Suppressor macrophage treated with lipopolysaccharide for 4 hours (primary cell): ENCODE measurements around the gene TXK.

Experiments
- DNase-seq: peaks from one replicate; pipeline ENCODE4 v3.0.0-alpha.2; 2020

The TXK gene

GRCh38 chr4:48100256-48100655 is 33.8 kb downstream of the TXK start:
- no peak for DNase-seq

- DNase-seq, result no peak
These were observed 38.6 kb downstream of the TXK start for GRCh38 chr4:48095441-48095840.

DNA sequence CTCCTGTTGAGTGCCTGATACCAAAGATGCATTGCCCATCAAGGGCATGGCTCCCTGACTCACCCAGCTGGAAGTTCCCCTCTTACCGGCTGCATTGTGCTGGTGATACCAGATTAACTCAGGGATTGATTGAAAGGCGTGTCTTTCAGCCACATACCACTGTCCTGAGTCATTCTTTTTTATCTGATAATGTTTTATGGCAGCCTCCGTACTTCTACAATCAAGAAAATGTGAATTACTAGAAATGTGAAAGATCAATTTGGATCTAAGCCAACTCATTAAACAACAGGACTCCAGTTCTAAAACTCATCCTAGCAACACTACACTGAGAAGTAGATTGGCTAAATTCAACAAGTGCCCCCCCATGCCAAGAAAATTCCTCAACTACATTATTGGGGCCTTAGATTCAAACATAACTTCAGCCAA is 40.0 kb downstream of the TXK start:
- DNase-seq, result no peak

- no peak for DNase-seq
These were observed 43.4 kb downstream of the TXK start for GRCh38 chr4:48090621-48091020.

- DNase-seq, result no peak
These were observed 48.0 kb downstream of the TXK start for GRCh38 chr4:48085821-48086589.

- DNase-seq, result no peak
These were observed 51.1 kb downstream of the TXK start for GRCh38 chr4:48082956-48083355.

DNA sequence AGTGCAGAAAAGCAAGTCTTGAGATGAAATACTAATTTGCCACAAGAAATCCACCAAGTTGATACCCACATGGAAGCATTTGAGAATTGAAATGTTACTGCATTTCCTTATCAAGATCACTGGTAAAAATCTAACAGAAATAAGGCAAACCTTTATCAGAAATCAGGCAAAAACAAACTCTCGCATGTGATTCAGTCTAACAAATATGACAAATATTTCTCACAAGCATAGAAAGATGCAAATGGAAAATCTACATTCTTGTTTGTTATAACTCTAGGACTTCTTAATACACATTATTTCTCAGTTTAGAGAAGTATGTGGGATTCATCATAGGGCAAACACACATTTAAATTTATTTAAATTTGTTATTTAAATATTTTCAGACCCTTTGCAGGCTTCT is 52.9 kb downstream of the TXK start:
- no peak for DNase-seq

DNA sequence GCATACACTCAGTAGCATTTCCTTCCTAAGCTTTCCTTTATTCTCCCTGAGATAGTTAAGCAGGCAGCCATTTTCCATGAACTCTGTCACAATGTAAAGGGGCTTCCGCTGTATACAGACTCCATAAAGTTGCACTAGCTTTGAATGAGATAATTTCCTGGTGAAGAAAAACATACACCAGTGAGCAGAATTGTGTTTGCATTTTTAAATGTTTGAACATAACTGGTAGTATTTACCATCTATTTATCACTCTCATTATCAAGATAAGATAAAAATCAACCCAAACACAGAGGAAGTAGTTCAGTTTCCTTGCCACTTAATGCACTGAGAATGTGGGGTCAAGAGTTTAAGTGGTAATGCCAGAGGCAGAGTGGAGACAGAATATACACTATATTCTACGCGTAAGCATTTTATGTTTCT is 54.1 kb downstream of the TXK start:
- DNase-seq, result no peak

GRCh38 chr4:48078862-48079655 is 55.0 kb downstream of the TXK start:
- DNase-seq, result no peak

- DNase-seq, result no peak
These were observed 55.6 kb downstream of the TXK start for GRCh38 chr4:48078425-48078824.

DNA sequence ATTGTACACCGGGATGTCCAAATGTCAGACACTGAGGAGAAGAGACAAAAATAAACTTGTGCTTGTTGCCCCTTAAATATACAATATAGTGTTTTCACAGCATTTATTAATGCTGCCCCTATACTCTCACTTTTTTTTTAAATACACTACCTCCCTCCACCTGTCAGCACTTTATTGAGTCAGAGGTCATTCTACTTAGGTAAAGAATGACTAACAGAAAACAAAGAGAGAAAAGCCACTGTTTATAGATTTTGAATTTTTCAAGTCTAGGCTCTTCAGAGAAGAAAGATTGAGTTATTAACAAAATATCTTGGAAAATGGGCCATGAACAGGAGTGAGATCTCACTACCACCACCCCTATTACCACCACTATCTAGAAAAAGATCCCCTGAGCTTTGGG is 59.4 kb downstream of the TXK start:
- no peak for DNase-seq

DNA sequence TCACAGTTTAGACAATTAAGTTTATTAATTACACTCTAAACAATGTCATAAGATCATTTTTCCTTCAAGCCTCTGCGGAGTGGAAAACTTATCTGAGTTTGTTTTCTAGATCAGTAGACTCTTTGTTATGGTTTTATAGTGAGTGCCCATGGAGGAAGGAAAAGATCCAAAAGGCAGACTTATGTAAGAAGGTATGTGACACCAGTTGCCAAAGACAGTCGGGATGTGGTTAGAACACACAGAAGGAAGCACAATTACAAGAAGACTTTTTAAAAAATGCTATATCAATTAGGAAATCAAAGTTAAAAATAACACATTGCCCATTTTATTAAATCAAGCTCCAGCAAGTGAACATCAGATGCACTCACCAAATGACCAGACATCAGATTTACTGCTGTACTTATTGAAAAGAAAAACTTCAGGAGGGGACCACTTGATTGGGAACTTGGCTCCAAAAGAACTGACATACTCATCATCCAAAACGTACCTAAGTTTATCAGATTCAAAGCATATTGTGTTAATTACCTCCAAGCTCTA is 60.4 kb downstream of the TXK start:
- DNase-seq, result no peak

DNA sequence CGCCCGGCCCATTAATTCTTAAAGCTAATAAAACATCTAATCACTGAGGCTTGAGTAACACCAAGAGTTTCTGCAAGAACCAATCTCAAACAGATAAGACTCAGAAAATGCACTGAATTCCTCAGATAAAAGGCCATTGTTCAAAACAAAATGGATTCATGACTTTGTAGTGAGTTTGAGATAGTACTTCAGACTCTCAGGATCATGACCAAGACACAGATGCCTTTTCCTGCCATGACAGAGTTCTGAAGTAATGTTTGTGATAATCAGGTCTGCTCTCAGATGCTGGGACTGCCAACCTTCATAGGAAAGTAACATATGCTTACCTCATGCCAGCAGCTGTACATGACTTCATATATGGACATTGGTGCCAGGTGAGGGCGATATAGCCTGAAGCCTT is 62.9 kb downstream of the TXK start:
- no peak for DNase-seq

DNA sequence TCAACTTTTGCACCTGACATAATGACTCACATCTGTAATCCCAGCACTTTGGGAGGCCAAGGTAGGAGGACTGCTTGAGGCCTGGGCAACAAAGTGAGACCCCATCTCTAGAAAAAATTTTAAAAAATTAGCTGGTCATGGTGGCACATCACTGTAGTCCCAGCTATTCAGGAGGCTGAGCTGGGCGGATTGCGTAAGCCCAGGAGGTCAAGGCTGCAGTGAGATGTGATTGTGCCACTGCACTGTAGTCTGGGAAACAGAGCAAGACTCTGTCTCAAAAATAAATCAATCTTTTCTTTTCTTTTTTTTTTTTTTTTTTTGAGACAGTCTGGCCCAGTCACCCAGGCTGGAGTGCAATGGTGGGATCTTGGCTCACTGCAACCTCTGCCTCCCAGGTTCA is 65.0 kb downstream of the TXK start:
- no peak for DNase-seq

- DNase-seq, result no peak
These were observed 65.9 kb downstream of the TXK start for GRCh38 chr4:48068182-48068581.

GRCh38 chr4:48067536-48067935 is 66.5 kb downstream of the TXK start:
- DNase-seq, result no peak

DNA sequence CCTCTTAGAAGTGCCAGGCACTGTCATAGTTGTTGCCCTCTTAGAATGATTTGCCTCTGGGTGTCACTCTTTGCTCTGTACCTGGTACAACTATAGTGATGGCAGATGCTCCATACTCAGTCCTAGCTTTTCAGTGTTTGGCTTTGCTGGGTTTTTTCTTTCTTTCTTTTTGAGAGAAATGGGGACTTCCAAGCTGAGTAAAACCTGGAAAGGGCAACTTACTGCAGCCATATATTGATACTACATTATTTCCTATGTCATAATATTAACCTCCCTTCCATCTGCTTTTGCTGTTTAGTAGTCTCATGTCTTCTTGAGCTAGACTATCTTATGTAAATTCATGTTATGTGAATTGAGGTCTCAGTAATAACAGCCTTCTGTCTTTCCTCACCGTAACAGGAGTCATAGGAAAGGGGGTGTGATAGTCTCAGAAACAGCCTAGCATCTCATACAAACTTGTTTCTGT is 68.4 kb downstream of the TXK start:
- no peak for DNase-seq

DNA sequence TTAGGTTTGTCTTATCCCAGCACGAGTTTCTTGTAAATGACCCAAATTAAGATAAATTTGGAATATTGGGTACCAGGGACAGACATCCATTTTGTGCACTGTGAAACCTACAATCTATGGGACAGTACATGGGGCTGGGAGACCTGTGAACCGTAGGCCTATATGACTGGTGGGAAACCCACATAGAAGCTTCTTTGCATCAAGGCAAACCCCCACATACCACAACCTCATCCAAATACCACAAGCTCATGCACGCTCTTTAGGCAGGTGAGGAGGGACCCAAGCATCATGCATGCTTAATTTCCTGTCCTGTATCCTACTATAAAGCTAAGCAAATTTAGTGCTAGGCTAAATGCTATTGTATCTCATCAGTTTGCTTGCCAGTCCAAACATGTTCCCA is 69.7 kb downstream of the TXK start:
- no peak for DNase-seq

DNA sequence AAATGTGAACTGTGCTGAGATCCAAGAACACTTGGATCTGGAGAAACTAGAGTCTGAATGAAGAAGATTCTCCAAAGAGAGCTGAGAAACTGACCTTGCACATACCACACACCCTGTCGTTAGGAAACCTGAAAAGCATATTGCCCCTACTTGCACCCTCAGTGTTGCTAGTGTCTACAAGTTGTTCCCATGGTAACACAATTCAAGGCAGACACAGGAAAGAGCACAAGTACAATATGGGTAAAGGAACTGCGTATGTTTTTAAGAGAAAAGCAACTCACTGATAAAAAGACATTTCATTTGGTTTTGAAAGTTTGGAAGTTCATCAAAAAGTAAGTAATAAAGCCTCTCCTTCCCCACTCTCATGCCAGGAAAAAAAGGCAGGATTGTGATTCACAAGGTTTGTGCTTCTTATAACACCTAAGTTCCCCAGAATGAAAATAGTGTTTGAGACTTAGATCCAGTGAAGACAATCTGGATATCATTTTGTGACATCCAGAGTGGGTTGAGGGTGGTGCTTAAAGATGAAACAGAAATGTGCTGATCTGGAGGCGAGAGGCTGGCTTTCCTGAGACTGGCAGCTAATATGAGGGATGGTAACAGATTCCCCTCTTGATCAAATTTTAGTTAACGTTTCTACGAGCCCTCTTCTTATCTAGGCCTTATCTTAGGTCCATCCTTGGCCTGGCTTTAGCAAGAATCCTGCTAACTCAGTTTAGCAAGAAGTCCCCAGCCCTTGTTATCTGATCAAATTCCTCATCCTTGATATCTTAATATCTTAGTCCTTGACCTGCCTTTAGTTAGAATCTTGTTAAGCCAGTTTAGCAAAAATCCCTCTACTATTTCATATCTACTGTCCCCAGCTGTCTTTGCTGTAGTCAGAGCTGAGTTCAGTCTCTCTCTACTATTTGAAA is 75.2 kb downstream of the TXK start:
- no peak for DNase-seq

- DNase-seq, result no peak
These were observed 83.0 kb downstream of the TXK start for GRCh38 chr4:48051078-48051477.

DNA sequence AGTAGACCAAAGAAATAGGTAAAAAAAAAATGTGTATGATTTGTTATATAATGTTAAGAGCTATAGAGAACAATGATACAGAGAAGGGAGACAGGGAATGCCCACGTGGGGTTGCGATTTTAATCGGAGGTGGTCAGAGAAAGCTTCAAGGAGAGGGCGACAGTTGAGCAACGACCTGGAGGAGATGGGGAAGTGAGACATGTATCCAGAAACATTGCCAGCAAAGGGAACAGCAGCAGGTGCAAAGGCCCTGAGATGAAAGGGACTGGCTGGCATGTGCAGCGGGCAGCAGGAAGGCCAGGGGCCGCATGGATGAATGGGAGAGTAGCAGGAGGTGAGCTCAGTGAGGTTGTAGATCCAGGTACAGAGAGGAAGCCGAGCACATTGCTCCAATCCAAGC is 84.6 kb downstream of the TXK start:
- no peak for DNase-seq

DNA sequence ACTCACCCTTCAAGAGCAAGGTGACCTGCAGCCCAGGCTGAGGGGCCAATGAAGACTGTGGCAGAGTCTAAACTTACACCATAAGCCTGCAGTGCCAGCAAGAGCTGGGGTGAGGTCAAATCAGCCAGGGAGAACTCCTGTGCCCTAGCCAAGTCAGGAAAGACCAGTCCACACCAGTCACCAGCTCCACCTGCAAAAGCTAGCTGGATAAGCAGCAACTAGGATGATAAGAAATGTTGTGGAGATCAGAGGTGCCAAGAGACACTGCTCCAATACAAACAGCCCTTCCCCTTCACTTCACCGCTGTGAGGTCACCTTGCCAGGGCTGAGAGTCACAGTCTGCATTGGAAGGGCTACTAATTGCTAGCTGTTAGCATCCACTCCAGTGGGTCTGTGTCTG is 86.2 kb downstream of the TXK start:
- DNase-seq, result no peak

DNA sequence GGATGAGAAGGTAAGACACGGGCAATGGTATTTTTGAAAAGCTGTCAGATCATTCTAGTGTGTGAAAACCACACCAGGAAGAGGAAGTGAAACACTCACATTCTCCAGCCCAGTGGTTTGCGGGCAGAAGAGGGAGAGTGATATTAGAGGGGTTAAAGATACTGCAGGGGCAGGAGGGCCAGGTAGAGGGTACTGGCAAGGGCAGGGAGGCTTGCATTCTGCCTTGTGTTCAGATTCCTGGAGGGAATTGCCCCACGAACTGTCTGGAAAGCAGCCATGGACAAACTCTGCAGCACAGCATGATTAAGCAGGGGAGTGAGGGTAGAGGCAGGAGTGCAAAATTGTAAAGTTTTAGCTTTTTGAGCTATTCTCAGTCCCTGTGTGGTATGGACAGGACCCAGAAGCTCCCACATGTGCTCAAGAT is 86.6 kb downstream of the TXK start:
- peak; percentile 60 for DNase-seq
